ENCODE data around the gene PRKAG2.

PRKAG2 gene

GRCh38 chr7:151849879-151850260, 27.0 kb downstream of the PRKAG2 start:
- Histone ChIP-seq H3K4me1 (ENCODE audit: control insufficient read depth in 1 of 2, insufficient read depth in 2 of 2, low read length in 2 of 2) (peaks cover 9 to 17% of the 10 kb centered on the region in 2 experiments), H2BK5ac (ENCODE audit: low read depth, low read length, poor library complexity) (no peak overlapping the region), H4K12ac (ENCODE audit: low read depth, low read length) (no peak overlapping the region), H3K4me2 (ENCODE audit: low read length) (no peak overlapping the region), H2BK12ac (ENCODE audit: low read length) (no peak overlapping the region), H3K27ac (ENCODE audit: low read depth, low read length) (no peak overlapping the region), H3K18ac (ENCODE audit: low read length) (no peak overlapping the region), H3K27me3 (ENCODE audit: insufficient read depth, low read length) (no peaks in the 10 kb centered on the region), H2AFZ (ENCODE audit: insufficient read depth, low read length, poor library complexity) (no peak overlapping the region), H3K23ac (ENCODE audit: low read length) (no peak overlapping the region), H3K36me3 (ENCODE audit: control insufficient read depth in 1 of 2, insufficient read depth in 2 of 2, low read length in 2 of 2) (no peaks in the 10 kb centered on the region), H3K9me3 (ENCODE audit: insufficient read depth, low read depth, low read length) (peaks cover 2% of the 10 kb centered on the region), H3K9ac (ENCODE audit: low read length) (no peak overlapping the region), H3K4me3 (ENCODE audit: low read depth, low read length) (no peak overlapping the region), H2BK120ac (ENCODE audit: insufficient read depth, low read length, poor library complexity) (no peak overlapping the region), H2AK5ac (ENCODE audit: low read length) (no peak overlapping the region), H3K79me2 (ENCODE audit: control insufficient read depth, insufficient read depth, low read length, poor library complexity) (no peaks in the 10 kb centered on the region), H3K79me1 (ENCODE audit: low read length) (peaks cover 2% of the 10 kb centered on the region), H3K4ac (ENCODE audit: low read depth, low read length) (no peak overlapping the region), H4K8ac (ENCODE audit: low read depth, low read length) (no peak overlapping the region), H3K14ac (ENCODE audit: low read length) (no peak overlapping the region), H4K91ac (ENCODE audit: low read depth, low read length) (no peak overlapping the region)
- no CpG with 5 or more reads among the region's 13 CpGs for WGBS (ENCODE audit: extremely low coverage, insufficient coverage, insufficient read length)
- no peak for DNase-seq

DNA sequence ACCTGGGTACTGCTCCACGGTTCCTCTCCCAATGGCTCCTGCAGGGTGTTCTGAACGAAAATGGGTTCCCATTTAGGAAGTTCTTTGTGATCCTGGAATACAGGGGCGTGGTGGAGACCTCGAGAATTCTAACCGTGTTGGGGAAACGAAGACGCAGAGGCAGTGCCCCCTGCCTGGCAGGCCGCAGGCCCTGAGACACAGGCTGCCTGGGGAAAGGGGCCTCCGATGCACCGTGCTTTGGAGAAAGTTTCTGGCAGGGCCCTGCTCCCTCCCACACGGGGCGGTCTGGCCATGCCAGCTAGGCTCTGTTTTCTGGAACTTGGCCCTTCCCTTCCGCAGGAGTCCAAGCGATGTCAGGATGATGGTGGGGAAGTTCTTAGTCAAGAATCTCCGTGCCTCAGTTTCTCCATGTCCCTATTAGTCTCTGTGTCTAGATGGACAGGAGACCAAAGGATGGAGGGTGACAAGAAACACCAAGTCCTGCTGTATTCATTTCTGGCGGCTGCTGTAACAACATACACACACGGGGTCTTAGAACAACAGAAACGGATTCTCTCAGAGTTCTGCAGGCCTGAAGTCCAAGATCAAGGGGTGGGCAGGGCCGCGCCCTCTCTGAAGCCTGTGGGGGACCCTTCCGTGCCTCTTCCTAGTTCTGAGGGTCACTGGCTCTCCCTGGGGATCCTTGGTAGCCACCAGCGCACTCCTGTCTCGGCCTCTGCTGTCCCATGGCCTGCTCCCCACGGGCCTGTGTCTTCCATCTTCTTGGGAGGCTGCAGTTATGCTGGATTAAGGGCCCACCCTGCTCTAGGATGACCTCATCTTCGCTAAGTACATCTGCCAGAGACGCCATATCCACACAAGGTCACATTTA, 27.7 kb downstream of the PRKAG2 start:
- Histone ChIP-seq H2AFZ (ENCODE audit: insufficient read depth, low read length, poor library complexity) (no peak overlapping the region), H4K8ac (ENCODE audit: low read depth, low read length) (no peak overlapping the region), H2BK12ac (ENCODE audit: low read length) (no peak overlapping the region), H3K27me3 (ENCODE audit: insufficient read depth, low read length) (no peaks in the 10 kb centered on the region), H3K79me2 (ENCODE audit: control insufficient read depth, insufficient read depth, low read length, poor library complexity) (no peaks in the 10 kb centered on the region), H2AK5ac (ENCODE audit: low read length) (no peak overlapping the region), H3K4ac (ENCODE audit: low read depth, low read length) (no peak overlapping the region), H3K9me3 (ENCODE audit: insufficient read depth, low read depth, low read length) (peaks cover 2% of the 10 kb centered on the region), H3K4me2 (ENCODE audit: low read length) (no peak overlapping the region), H3K79me1 (ENCODE audit: low read length) (peaks cover 2% of the 10 kb centered on the region), H3K18ac (ENCODE audit: low read length) (no peak overlapping the region), H3K36me3 (ENCODE audit: control insufficient read depth in 1 of 2, insufficient read depth in 2 of 2, low read length in 2 of 2) (no peaks in the 10 kb centered on the region), H4K12ac (ENCODE audit: low read depth, low read length) (no peak overlapping the region), H3K23ac (ENCODE audit: low read length) (no peak overlapping the region), H3K9ac (ENCODE audit: low read length) (no peak overlapping the region), H3K27ac (ENCODE audit: low read depth, low read length) (no peak overlapping the region), H2BK120ac (ENCODE audit: insufficient read depth, low read length, poor library complexity) (no peak overlapping the region), H4K91ac (ENCODE audit: low read depth, low read length) (no peak overlapping the region), H3K4me3 (ENCODE audit: low read depth, low read length) (no peak overlapping the region), H2BK5ac (ENCODE audit: low read depth, low read length, poor library complexity) (no peak overlapping the region), H3K14ac (ENCODE audit: low read length) (no peak overlapping the region), H3K4me1 (ENCODE audit: control insufficient read depth in 1 of 2, insufficient read depth in 2 of 2, low read length in 2 of 2) (peaks cover 9 to 17% of the 10 kb centered on the region in 2 experiments)
- no CpG with 5 or more reads among the region's 26 CpGs for WGBS (ENCODE audit: extremely low coverage, insufficient coverage, insufficient read length)
- no peak for DNase-seq

- no peak overlapping the region for H3K4me3 ChIP-seq (ENCODE audit: low read depth, low read length)
- no peak overlapping the region for H4K91ac ChIP-seq (ENCODE audit: low read depth, low read length)
- no peaks in the 10 kb centered on the region for H3K27me3 ChIP-seq (ENCODE audit: insufficient read depth, low read length)
- H3K27ac ChIP-seq (ENCODE audit: low read depth, low read length), result no peak overlapping the region
- no peak overlapping the region for H2BK120ac ChIP-seq (ENCODE audit: insufficient read depth, low read length, poor library complexity)
- no peak overlapping the region for H4K12ac ChIP-seq (ENCODE audit: low read depth, low read length)
- no peak overlapping the region for H2AK5ac ChIP-seq (ENCODE audit: low read length)
- H3K79me1 ChIP-seq (ENCODE audit: low read length), result peaks cover 2% of the 10 kb centered on the region
- H3K9ac ChIP-seq (ENCODE audit: low read length), result no peak overlapping the region
- H3K9me3 ChIP-seq (ENCODE audit: insufficient read depth, low read depth, low read length), result no peaks in the 10 kb centered on the region
- no peaks in the 10 kb centered on the region for H3K79me2 ChIP-seq (ENCODE audit: control insufficient read depth, insufficient read depth, low read length, poor library complexity)
- no peak overlapping the region for H3K18ac ChIP-seq (ENCODE audit: low read length)
- H3K4ac ChIP-seq (ENCODE audit: low read depth, low read length), result no peak overlapping the region
- no CpG with 5 or more reads among the region's 10 CpGs for WGBS (ENCODE audit: extremely low coverage, insufficient coverage, insufficient read length)
- H2AFZ ChIP-seq (ENCODE audit: insufficient read depth, low read length, poor library complexity), result no peak overlapping the region
- no peak for DNase-seq
- no peak overlapping the region for H3K4me2 ChIP-seq (ENCODE audit: low read length)
- H3K36me3 ChIP-seq (ENCODE audit: control insufficient read depth in 1 of 2, insufficient read depth in 2 of 2, low read length in 2 of 2), result no peaks in the 10 kb centered on the region
- no peak overlapping the region for H2BK5ac ChIP-seq (ENCODE audit: low read depth, low read length, poor library complexity)
- no peak overlapping the region for H4K8ac ChIP-seq (ENCODE audit: low read depth, low read length)
- no peak overlapping the region for H3K14ac ChIP-seq (ENCODE audit: low read length)
- no peak overlapping the region for H2BK12ac ChIP-seq (ENCODE audit: low read length)
- H3K4me1 ChIP-seq (ENCODE audit: control insufficient read depth in 1 of 2, insufficient read depth in 2 of 2, low read length in 2 of 2), result peaks cover 9 to 15% of the 10 kb centered on the region in 2 experiments
- H3K23ac ChIP-seq (ENCODE audit: low read length), result no peak overlapping the region
Measured at GRCh38 chr7:151847681-151848081, 29.2 kb downstream of the PRKAG2 start.

DNA sequence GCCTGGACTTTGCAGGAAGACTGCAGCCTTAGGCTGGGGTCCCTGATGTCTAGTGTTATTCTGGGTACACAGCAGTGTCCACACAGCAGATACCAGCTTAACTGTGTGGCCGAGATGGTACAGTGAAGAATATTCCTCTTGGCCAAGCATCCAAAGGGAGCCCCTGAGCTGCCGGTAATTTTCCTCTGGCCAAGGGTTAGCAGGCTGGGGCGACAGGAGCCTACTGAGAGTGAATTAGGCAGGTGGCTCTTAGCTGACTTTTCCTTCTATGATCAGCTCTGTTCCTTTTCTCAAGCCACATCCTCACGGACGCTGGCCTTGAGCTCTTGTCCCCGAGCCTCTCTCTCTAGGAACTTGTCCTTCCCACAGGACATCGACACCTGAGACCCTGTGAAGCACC, 29.8 kb downstream of the PRKAG2 start:
- no peak overlapping the region for H2BK12ac ChIP-seq (ENCODE audit: low read length)
- H3K23ac ChIP-seq (ENCODE audit: low read length), result no peak overlapping the region
- H4K8ac ChIP-seq (ENCODE audit: low read depth, low read length), result no peak overlapping the region
- no peak overlapping the region for H3K4ac ChIP-seq (ENCODE audit: low read depth, low read length)
- no peak overlapping the region for H2BK5ac ChIP-seq (ENCODE audit: low read depth, low read length, poor library complexity)
- H3K18ac ChIP-seq (ENCODE audit: low read length), result no peak overlapping the region
- no peaks in the 10 kb centered on the region for H3K9me3 ChIP-seq (ENCODE audit: insufficient read depth, low read depth, low read length)
- H3K4me1 ChIP-seq (ENCODE audit: control insufficient read depth in 1 of 2, insufficient read depth in 2 of 2, low read length in 2 of 2), result peaks cover 9 to 13% of the 10 kb centered on the region in 2 experiments
- no peaks in the 10 kb centered on the region for H3K36me3 ChIP-seq (ENCODE audit: control insufficient read depth in 1 of 2, insufficient read depth in 2 of 2, low read length in 2 of 2)
- no peaks in the 10 kb centered on the region for H3K27me3 ChIP-seq (ENCODE audit: insufficient read depth, low read length)
- no peak overlapping the region for H2AFZ ChIP-seq (ENCODE audit: insufficient read depth, low read length, poor library complexity)
- no peak overlapping the region for H3K27ac ChIP-seq (ENCODE audit: low read depth, low read length)
- H3K14ac ChIP-seq (ENCODE audit: low read length), result no peak overlapping the region
- no peak overlapping the region for H4K12ac ChIP-seq (ENCODE audit: low read depth, low read length)
- no peak overlapping the region for H4K91ac ChIP-seq (ENCODE audit: low read depth, low read length)
- H3K4me2 ChIP-seq (ENCODE audit: low read length), result no peak overlapping the region
- no CpG with 5 or more reads among the region's 7 CpGs for WGBS (ENCODE audit: extremely low coverage, insufficient coverage, insufficient read length)
- no peak for DNase-seq
- H3K9ac ChIP-seq (ENCODE audit: low read length), result no peak overlapping the region
- peaks cover 2% of the 10 kb centered on the region for H3K79me1 ChIP-seq (ENCODE audit: low read length)
- H2AK5ac ChIP-seq (ENCODE audit: low read length), result no peak overlapping the region
- H2BK120ac ChIP-seq (ENCODE audit: insufficient read depth, low read length, poor library complexity), result no peak overlapping the region
- H3K4me3 ChIP-seq (ENCODE audit: low read depth, low read length), result no peak overlapping the region
- no peaks in the 10 kb centered on the region for H3K79me2 ChIP-seq (ENCODE audit: control insufficient read depth, insufficient read depth, low read length, poor library complexity)

Measured in trophoblast cell (in vitro differentiated cells and primary cell).